ENCODE results near the gene NDUFB1.

NDUFB1 gene

DNA sequence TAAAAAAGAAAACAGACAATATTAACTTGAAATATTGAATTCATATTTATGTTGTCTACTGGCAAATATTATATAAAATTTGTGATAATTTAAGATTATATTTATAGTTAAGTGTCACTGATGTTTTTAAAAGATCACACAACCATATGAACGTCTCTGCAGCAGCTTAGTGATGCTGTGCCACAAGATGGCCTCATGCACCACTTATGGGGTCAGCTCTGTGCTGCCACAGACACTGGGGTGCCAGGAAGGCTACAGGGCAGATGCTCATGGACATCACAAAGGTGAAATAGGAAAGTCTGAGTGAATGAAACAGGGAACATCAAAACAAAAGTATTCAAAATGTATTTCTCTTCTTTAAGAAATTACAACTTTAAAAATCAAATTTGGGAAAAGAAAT lies 28.2 kb downstream of the NDUFB1 start:
- DNase-seq: no peak

GRCh38 chr14:92088494-92088893 lies 33.0 kb downstream of the NDUFB1 start:
- DNase-seq: no peak

DNA sequence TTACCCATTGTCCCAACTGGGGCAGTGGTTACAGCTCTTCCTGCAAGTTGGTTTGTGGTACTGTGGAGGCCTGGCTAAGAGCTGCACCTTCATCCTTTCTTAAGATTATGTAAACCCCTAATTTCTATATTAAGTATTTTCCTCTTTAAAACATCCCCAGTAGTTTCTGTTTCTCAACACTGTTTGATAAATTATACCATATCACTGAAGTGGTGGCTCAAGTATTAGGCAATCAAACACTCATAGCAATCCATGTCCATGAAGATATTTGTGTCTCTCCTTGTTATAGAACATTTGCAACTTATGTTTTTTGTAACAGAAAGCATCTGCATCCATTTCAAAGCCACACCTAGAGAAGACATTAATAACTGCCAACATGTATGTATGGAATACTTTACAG lies 47.0 kb downstream of the NDUFB1 start:
- no peak for DNase-seq
